Progenitor cell of endocrine pancreas (in vitro differentiated cells): ENCODE results near the gene OPA1. TPM values are rescaled to one million over a fixed set of nuclear protein-coding genes. Genes with fewer than 3 reads are reported as not detected.

ENCODE experiments used
- DNase-seq: peaks from one replicate; pipeline ENCODE4 v3.0.0; 2021; ENCODE audit warnings: low spot score; ENCODE audit not compliant: unreplicated experiment
- H3K27ac Mint-ChIP-seq: 2 replicates; pipeline ENCODE4 v1.8.0; 2021; ENCODE audit warnings: mild to moderate bottlenecking, moderate library complexity, mixed read lengths
- H3K27me3 Mint-ChIP-seq: 2 replicates; pipeline ENCODE4 v1.8.0; 2021; ENCODE audit warnings: mixed read lengths
- H3K36me3 Mint-ChIP-seq: 2 replicates; pipeline ENCODE4 v1.8.0; 2022; ENCODE audit warnings: mixed read lengths; ENCODE audit not compliant: insufficient read depth
- H3K4me1 Mint-ChIP-seq: 2 replicates; pipeline ENCODE4 v1.8.0; 2021; ENCODE audit warnings: low read depth, mixed read lengths
- H3K4me3 Mint-ChIP-seq: 2 replicates; pipeline ENCODE4 v1.8.0; 2021; ENCODE audit warnings: low read depth, mild to moderate bottlenecking, moderate library complexity, mixed read lengths
- H3K9me3 Mint-ChIP-seq: 2 replicates; pipeline ENCODE4 v1.8.0; 2021; ENCODE audit warnings: low read depth, mixed read lengths
- total RNA-seq: library from RNA; stranded (reverse); gene quantifications from 2 replicates; pipeline ENCODE4 v1.2.1, GENCODE V29; 2021
- TF ChIP-seq, protein P1 (sequence below): fragments of 200-600 bp; sonication (generic); IDR thresholded peaks from one replicate; pipeline ENCODE4 v1.5.0; 2021; ENCODE audit warnings: antibody characterized with exemption, mild to moderate bottlenecking; ENCODE audit not compliant: unreplicated experiment

Gene OPA1
- total RNA-seq, 1 donor from 2014 or later, result 60.8 TPM

DNA sequence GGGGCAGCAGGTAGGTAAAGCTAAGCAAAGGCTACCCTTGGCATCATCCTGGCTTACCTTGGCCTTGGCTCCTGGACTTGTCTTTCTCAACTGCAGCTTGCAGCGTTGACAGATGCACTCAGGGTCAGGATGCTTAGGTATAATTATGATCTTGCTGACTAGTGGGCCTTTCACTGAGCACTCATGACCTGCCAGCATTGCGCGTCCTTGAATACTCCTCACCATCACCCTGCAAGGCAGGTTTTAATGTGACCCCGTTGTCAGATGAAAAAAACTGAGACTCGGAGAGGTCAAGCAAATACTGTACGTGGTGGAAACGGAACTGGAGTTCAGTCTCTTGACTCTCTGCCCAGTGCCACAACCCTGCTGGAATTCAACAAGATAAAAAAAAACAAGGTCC, 126.7 kb downstream of the OPA1 start:
- no peak overlapping the region for H3K27ac Mint-ChIP-seq
- H3K36me3 Mint-ChIP-seq, result peaks cover 6% of the 10 kb centered on the region
- DNase-seq, result no peak
- TF ChIP-seq, protein P1, sequence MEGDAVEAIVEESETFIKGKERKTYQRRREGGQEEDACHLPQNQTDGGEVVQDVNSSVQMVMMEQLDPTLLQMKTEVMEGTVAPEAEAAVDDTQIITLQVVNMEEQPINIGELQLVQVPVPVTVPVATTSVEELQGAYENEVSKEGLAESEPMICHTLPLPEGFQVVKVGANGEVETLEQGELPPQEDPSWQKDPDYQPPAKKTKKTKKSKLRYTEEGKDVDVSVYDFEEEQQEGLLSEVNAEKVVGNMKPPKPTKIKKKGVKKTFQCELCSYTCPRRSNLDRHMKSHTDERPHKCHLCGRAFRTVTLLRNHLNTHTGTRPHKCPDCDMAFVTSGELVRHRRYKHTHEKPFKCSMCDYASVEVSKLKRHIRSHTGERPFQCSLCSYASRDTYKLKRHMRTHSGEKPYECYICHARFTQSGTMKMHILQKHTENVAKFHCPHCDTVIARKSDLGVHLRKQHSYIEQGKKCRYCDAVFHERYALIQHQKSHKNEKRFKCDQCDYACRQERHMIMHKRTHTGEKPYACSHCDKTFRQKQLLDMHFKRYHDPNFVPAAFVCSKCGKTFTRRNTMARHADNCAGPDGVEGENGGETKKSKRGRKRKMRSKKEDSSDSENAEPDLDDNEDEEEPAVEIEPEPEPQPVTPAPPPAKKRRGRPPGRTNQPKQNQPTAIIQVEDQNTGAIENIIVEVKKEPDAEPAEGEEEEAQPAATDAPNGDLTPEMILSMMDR, result no peak
- no peaks in the 10 kb centered on the region for H3K4me1 Mint-ChIP-seq
- H3K27me3 Mint-ChIP-seq, result no peaks in the 10 kb centered on the region
- no peak overlapping the region for H3K4me3 Mint-ChIP-seq
- peaks cover 21% of the 10 kb centered on the region for H3K9me3 Mint-ChIP-seq

- Mint-ChIP-seq H3K27ac (no peak overlapping the region), H3K4me1 (no peaks in the 10 kb centered on the region), H3K27me3 (no peaks in the 10 kb centered on the region), H3K9me3 (peaks cover 21% of the 10 kb centered on the region), H3K4me3 (no peak overlapping the region), H3K36me3 (peaks cover 6% of the 10 kb centered on the region)
- TF ChIP-seq, protein P1, result no peak
- no peak for DNase-seq
Measured at GRCh38 chr3:193720169-193720568, 127.2 kb downstream of the OPA1 start.

- Mint-ChIP-seq H3K4me3 (no peak overlapping the region), H3K27me3 (no peaks in the 10 kb centered on the region), H3K27ac (no peak overlapping the region), H3K36me3 (peaks cover under 1% of the 10 kb centered on the region), H3K9me3 (peaks cover 11% of the 10 kb centered on the region), H3K4me1 (no peaks in the 10 kb centered on the region)
- TF ChIP-seq, protein P1, result no peak
- DNase-seq, result no peak
Measured at GRCh38 chr3:193722566-193722965, 129.6 kb downstream of the OPA1 start.

- peaks cover 9% of the 10 kb centered on the region for H3K27me3 Mint-ChIP-seq
- TF ChIP-seq, protein P1, result no peak
Measured at GRCh38 chr3:193727089-193727488, 134.1 kb downstream of the OPA1 start.

GRCh38 chr3:193728429-193729087, 135.6 kb downstream of the OPA1 start:
- TF ChIP-seq, protein P1, result no peak
- Mint-ChIP-seq H3K36me3 (no peaks in the 10 kb centered on the region), H3K27me3 (peaks cover 9% of the 10 kb centered on the region), H3K27ac (no peak overlapping the region), H3K9me3 (no peaks in the 10 kb centered on the region), H3K4me1 (peaks cover 10% of the 10 kb centered on the region), H3K4me3 (no peak overlapping the region)
- no peak for DNase-seq

More at GRCh38 chr3:193727089-193727488, 134.1 kb downstream of the OPA1 start:
- H3K9me3 Mint-ChIP-seq, result no peaks in the 10 kb centered on the region
- no peaks in the 10 kb centered on the region for H3K36me3 Mint-ChIP-seq
- DNase-seq, result no peak
- H3K27ac Mint-ChIP-seq, result no peak overlapping the region
- peaks cover 5% of the 10 kb centered on the region for H3K4me1 Mint-ChIP-seq
- no peak overlapping the region for H3K4me3 Mint-ChIP-seq
